ENCODE results near the gene ROM1. TPM values are rescaled to one million over a fixed set of nuclear protein-coding genes. Genes with fewer than 3 reads are reported as not detected.

The ROM1 gene, protein sequence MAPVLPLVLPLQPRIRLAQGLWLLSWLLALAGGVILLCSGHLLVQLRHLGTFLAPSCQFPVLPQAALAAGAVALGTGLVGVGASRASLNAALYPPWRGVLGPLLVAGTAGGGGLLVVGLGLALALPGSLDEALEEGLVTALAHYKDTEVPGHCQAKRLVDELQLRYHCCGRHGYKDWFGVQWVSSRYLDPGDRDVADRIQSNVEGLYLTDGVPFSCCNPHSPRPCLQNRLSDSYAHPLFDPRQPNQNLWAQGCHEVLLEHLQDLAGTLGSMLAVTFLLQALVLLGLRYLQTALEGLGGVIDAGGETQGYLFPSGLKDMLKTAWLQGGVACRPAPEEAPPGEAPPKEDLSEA
- 1 to 10 TPM in 3 of 4 donors, under 1 TPM in 1; 0.80 to 4.9 (median 2.3) TPM for total RNA-seq

GRCh38 chr11:62612366-62613290, at the start of gene ROM1, which contains the start of gene EML3:
ROM1 (plus strand) TSS chr11:62613257; CDS start chr11:62613282, 25 bp downstream.
EML3 (minus strand) TSS chr11:62612775; CDS start chr11:62612457, 318 bp downstream.
- Histone ChIP-seq H3K27me3 (no peaks in the 10 kb centered on the region), H3K4me3 (peak within 1 kb of the TSS; percentile 88), H3K9me3 (no peaks in the 10 kb centered on the region), H3K27ac (peak within 1 kb of the TSS; percentile 94), H3K4me1 (peaks cover 39% of the 10 kb centered on the region), H3K36me3 (peaks cover 44% of the 10 kb centered on the region)
- WGBS: 20% methylated on average over 1 of the region's 91 CpGs
- TF ChIP-seq POLR2A (IDR thresholded peaks at IDR 0.05) (no peak), EP300 (IDR thresholded peaks at IDR 0.05) (no peak)
- TF ChIP-seq, protein P1, sequence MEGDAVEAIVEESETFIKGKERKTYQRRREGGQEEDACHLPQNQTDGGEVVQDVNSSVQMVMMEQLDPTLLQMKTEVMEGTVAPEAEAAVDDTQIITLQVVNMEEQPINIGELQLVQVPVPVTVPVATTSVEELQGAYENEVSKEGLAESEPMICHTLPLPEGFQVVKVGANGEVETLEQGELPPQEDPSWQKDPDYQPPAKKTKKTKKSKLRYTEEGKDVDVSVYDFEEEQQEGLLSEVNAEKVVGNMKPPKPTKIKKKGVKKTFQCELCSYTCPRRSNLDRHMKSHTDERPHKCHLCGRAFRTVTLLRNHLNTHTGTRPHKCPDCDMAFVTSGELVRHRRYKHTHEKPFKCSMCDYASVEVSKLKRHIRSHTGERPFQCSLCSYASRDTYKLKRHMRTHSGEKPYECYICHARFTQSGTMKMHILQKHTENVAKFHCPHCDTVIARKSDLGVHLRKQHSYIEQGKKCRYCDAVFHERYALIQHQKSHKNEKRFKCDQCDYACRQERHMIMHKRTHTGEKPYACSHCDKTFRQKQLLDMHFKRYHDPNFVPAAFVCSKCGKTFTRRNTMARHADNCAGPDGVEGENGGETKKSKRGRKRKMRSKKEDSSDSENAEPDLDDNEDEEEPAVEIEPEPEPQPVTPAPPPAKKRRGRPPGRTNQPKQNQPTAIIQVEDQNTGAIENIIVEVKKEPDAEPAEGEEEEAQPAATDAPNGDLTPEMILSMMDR (IDR thresholded peaks at IDR 0.05): peak; percentile 78 to 97
- peak; percentile 96 for DNase-seq (ENCODE audit: low spot score in 2 of 2)

DNA sequence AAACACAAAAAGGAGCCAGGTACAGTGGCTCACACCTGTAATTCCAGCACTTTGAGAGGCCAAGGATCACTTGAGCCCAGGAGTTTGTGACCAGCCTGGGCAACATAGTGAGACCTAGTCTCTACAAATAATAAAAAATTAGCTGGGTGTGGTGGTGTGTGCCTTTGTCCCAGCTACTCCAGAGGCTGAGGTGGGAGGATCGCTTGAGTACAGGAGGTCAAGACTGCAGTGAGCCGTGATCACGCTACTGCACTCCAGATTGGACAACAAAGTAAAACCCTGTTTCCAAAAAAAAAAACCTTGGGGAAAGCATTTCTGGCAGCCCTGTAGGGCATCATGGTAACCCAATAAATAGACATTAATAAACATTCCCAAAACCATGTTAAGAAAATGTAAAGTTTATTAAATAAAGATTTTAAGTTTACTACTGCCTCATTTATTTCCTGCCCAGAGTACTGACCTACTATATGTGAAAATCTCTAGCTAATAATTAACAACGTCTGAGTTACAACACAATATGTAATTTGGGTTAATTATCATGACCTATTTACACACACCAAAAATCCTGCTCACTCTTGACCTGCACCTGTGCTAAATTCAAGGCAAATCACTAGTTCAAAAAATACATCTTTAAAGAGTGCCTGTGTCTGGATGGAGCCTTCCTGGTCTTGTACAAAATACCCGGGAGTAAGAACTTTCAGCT, 47.8 kb upstream of the ROM1 start:
- no peak for TF ChIP-seq EP300 (IDR thresholded peaks at IDR 0.05)
- TF ChIP-seq, protein P1 (IDR thresholded peaks at IDR 0.05): no peak
- TF ChIP-seq POLR2AphosphoS5 (IDR thresholded peaks at IDR 0.05): no peak
- TF ChIP-seq POLR2A (IDR thresholded peaks at IDR 0.05): no peak
- WGBS: 65% methylated on average over 5 of the region's 5 CpGs
- Histone ChIP-seq H3K27me3 (no peaks in the 10 kb centered on the region), H3K4me1 (peaks cover 28% of the 10 kb centered on the region), H3K9me3 (no peaks in the 10 kb centered on the region), H3K27ac (no peak overlapping the region), H3K36me3 (peaks cover 79% of the 10 kb centered on the region), H3K4me3 (no peak overlapping the region)
- no peak for DNase-seq (ENCODE audit: low spot score in 2 of 2)

- 94% methylated on average over 8 of the region's 8 CpGs for WGBS
- Histone ChIP-seq H3K9me3 (no peaks in the 10 kb centered on the region), H3K4me3 (no peak overlapping the region), H3K27me3 (no peaks in the 10 kb centered on the region), H3K36me3 (peaks cover 88% of the 10 kb centered on the region), H3K4me1 (peaks cover 18% of the 10 kb centered on the region), H3K27ac (no peak overlapping the region)
- no peak for DNase-seq (ENCODE audit: low spot score in 2 of 2)
- TF ChIP-seq POLR2A (IDR thresholded peaks at IDR 0.05) (no peak), POLR2AphosphoS5 (IDR thresholded peaks at IDR 0.05) (no peak), EP300 (IDR thresholded peaks at IDR 0.05) (no peak)
- TF ChIP-seq, protein P1 (IDR thresholded peaks at IDR 0.05): no peak
These were observed 46.8 kb upstream of the ROM1 start for GRCh38 chr11:62566247-62566646.

GRCh38 chr11:62567018-62567633, 45.9 kb upstream of the ROM1 start:
- DNase-seq (ENCODE audit: low spot score in 2 of 2): no peak
- H3K27ac ChIP-seq: no peak overlapping the region
- no peak overlapping the region for H3K4me3 ChIP-seq
- no peaks in the 10 kb centered on the region for H3K27me3 ChIP-seq
- H3K4me1 ChIP-seq: peaks cover 22% of the 10 kb centered on the region
- 85% methylated on average over 8 of the region's 8 CpGs for WGBS
- H3K36me3 ChIP-seq: peaks cover 92% of the 10 kb centered on the region
- TF ChIP-seq POLR2A (IDR thresholded peaks at IDR 0.05): no peak
- TF ChIP-seq POLR2AphosphoS5 (IDR thresholded peaks at IDR 0.05): no peak
- TF ChIP-seq, protein P1 (IDR thresholded peaks at IDR 0.05): no peak
- no peak for TF ChIP-seq EP300 (IDR thresholded peaks at IDR 0.05)
- no peaks in the 10 kb centered on the region for H3K9me3 ChIP-seq

All from suprapubic skin (tissue), 4 donors.